ENCODE results near the gene FBXL7.

The FBXL7 gene

GRCh38 chr5:15585128-15585527, 85.1 kb downstream of the FBXL7 start:
- no peak for DNase-seq

GRCh38 chr5:15585841-15586591, 86.0 kb downstream of the FBXL7 start:
- no peak for DNase-seq

DNA sequence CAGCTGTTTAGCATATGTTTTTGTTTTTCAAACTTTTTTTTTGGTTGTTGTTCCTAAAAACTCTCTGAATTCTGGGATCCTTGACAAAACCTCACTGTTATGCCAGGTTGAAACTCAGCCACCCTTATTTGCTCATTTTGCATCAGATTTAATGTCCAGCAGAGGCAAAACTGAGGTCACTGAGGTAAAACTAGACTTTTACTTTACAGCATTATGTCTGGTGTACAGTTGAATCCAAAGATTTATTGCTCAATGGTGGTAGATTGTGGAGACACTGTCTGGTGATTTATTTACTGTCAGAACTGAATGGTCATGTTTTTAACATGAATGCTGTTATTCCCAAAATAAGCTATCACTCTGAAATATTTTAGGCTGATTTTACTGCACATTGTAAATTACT, 87.9 kb downstream of the FBXL7 start:
- no peak for DNase-seq

DNA sequence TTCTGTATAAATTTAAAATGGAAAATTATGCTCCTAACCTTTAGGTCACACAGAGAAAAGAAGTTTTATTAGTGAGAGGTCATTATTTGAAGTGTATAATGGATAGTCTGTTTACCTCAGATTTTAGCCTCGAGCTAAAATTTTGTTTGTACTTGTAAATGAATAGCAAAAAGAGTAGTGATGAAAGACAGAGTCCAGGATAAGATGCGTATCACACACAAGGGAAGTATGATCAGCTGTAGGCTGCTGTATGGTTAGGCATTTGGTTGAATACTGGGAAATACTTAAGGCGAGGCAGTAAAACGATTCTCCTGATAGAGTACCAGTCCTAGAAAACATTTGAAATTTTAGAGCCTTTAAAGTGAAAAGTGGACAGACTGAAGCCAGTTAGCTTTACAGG, 92.7 kb downstream of the FBXL7 start:
- DNase-seq: no peak

- DNase-seq: no peak
Measured at GRCh38 chr5:15594977-15595568, 95.1 kb downstream of the FBXL7 start.

GRCh38 chr5:15595929-15596328, 95.9 kb downstream of the FBXL7 start:
- no peak for DNase-seq

GRCh38 chr5:15596936-15597335, 97.0 kb downstream of the FBXL7 start:
- DNase-seq: no peak

- DNase-seq: no peak
Measured at GRCh38 chr5:15597804-15598203, 97.8 kb downstream of the FBXL7 start.

GRCh38 chr5:15598294-15598902, 98.4 kb downstream of the FBXL7 start:
- no peak for DNase-seq

- no peak for DNase-seq
Measured at GRCh38 chr5:15600035-15600434, 100.1 kb downstream of the FBXL7 start.

GRCh38 chr5:15601274-15601673, 101.3 kb downstream of the FBXL7 start:
- DNase-seq: no peak

DNA sequence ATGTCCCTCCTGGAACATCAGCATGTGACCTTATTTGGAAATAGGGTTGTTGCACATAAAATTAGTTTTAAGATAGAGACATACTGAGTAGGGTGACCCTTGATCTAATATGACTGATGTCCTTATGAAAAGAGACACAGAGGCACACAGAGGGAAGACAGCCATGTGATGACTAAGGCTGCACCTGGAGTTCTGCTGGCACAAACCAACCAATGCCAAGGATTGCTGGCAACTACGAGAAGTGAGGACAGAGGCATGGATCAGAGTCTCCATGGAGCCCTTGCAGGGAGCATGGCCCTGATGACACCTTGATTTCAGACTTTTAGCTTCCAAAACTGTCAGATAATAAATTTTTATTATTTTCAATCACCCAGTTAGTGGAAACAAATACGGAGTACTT, 101.9 kb downstream of the FBXL7 start:
- DNase-seq: no peak

GRCh38 chr5:15604986-15605385, 105.0 kb downstream of the FBXL7 start:
- no peak for DNase-seq

- no peak for DNase-seq
Measured at GRCh38 chr5:15606197-15606596, 106.2 kb downstream of the FBXL7 start.

GRCh38 chr5:15607076-15607475, 107.1 kb downstream of the FBXL7 start:
- no peak for DNase-seq

DNA sequence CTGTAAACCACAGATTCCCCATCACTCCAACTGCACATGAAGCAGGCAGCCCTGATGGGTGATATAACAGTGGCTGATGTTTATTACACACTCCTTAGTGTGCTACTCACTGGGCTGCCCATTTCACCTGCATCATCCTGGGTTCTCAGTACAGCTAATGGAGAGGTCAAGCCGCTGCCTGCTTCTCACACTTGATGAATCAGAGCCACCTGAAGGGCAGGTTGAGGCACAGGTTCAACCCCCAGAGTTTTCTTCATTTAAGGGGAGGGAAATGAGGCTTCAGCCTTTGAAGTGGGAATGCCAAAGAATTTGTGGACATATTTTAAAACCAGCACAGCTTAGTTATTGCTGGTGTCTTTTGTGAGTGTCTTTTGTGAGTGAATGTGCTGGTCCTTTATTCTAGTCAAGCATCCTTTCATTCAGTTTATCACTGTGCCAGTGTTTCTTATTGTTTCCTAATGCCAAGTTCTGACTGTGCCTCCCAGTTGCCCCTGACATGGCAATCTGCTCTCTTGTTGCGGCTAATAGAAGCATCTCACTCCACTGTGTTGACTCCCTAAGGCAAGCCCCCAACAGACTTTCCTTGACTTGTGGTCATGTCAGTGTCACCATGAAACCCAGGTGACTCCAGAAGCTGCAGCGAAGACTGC, 109.2 kb downstream of the FBXL7 start:
- no peak for DNase-seq

DNA sequence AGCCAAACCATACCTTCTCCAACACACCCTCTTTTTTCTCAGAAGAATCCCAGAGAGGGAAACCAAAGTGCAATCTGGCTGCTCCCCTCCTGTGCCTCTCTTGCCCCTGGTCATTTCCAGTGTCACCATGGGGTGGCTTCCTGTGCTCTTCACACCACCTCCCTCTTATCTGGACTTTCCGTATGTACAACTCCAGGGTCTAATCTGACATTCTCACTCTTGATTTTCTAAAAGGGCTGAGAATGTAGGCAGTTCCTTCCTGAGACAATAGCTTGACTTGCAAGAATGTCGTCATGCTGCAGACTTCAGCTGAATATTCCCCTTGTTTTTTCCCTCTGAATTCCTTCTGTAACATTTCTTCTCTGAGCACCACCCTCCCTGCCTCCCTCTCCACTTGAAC, 110.2 kb downstream of the FBXL7 start:
- no peak for DNase-seq

DNA sequence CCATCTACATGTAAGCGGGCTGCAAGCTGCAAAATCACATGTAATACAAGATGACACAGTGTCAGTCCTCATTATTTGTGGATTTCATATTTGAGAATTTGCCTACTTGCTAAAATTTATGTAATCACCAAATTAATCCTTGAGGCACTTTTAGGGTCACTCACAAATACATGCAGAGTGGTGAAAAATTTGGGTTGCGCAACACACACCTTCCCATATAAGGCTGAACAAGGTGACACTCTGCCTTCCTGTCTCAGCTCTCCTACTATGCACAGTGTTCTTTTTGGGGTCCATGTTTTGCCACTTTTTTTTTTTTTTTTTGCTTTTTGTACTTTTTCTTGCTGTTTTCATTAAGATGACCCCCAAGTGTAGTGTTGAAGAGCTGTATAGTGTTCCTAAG, 111.0 kb downstream of the FBXL7 start:
- DNase-seq: no peak

DNA sequence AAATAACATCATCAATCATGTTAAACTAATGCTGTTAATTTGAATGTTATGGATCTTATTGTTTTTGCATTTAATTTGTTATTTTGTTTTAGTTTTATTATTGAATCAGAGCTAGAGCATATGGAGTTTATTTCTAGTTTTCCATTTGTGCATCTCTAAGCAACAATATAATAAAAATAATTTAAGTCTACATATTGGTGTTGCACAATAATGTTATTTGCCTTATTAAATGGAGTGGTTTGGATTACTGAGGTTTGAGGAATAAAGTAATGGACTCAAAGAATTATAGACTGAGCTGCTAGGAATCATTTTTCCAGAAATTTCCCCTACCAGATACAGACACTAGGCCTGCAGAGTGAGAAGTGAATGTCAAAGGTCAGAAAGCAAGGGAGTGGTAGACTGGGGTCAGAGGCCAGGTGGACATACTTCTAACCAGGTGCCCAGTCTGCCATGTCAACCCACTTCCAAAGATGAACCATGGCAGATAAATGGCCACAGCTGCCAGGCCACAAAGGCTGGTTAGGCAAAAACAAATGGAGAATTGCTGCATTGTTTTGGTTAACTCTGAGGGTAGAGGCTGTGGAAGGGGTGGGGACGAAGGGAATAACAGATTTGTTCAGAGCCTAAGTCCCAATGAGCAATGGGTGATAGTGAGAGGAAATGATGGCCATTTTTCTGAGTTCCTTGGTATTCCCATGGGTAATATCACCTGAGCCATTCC, 113.1 kb downstream of the FBXL7 start:
- no peak for DNase-seq

DNA sequence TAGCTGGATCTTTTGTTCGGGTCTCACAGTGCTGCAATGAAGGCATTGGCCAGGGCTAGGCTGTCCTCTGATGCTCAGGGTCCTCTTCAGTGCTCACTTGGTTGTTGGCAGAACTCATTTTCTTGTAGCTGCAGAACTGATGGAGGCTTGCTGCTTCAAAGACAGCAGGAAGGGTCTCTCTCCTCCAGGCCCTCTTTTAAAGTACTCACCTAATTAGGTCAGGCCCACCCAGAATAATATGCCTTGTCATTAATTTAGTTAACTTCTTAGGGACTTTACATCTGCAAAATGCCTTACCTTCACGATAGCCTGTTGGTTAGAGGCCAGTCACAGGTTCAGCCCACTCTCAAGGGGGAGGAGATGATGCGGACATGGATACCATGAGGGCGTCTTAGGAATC, 114.7 kb downstream of the FBXL7 start:
- no peak for DNase-seq

DNA sequence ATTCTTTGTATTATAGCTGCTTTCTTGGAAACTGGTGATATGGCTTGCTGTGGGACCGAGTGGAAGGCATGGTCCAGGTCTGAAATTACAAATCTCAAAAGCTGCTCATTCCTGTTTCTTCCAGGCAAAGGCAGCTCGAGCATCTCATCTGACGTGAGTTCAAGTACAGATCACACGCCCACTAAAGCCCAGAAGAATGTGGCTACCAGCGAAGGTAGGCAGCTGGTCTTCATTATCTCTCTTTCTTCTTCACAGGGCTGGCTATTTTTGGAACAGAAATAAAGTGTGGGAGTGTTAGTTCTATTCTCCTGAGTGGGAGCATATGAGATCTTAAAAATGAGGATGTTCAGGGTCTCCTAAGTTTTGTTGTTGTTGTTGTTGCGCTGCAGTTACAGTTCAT, 115.9 kb downstream of the FBXL7 start:
- no peak for DNase-seq

DNA sequence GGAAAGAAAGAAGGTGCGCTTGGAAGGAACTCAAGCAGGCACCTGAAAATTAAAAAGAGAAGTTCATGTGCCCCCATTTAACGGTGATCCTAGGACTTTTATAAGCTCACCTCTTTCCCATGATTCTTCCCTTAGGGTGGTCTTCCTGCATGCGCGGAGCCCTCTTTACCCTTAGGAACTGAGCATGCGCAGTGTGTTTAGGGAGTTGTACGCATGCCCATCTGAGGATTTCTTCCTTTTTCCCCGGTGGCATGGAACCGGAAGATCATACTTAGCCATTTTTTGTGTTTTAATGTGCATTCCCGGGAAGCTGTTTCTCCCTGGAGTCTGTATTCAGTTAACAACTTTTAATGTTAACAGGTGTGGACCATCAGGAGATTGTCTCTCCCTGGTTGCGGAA, 119.0 kb downstream of the FBXL7 start:
- no peak for DNase-seq

DNA sequence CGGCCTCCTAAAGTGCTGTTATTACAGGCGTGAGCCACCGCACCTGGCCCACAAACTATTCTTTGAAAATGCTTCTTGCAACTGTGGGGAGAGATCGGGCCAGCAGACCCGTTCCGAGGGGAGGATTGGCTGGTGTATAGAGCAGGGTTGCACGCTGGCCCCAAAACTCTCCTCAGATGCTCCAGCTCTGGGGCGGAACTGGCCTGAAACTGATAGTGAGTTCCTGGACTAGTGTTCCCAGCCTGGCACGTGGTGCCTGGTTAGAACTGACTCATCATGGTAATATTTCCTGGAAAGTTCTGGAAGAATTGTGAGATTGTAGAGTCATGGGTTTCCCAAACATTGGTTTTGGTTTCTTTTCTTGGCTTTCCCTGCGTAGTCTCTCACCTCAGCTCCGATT, 120.5 kb downstream of the FBXL7 start:
- DNase-seq: no peak

Measured in activated CD4-positive, alpha-beta T cell treated with anti-CD3 and anti-CD28 coated beads for 4 hours (primary cell).